ENCODE data around the gene SLC38A11. TPM values are rescaled to one million over a fixed set of nuclear protein-coding genes. Genes with fewer than 3 reads are reported as not detected.
A peak's percentile ranks its signal among the peaks of the same experiment; 100 is the strongest.

The SLC38A11 gene
- total and polyA plus RNA-seq, 2 of the 13 experiments (the other 11 are each of a cell fraction or from before 2014, with no cell fraction given), result 14.0 to 14.3 TPM

DNA sequence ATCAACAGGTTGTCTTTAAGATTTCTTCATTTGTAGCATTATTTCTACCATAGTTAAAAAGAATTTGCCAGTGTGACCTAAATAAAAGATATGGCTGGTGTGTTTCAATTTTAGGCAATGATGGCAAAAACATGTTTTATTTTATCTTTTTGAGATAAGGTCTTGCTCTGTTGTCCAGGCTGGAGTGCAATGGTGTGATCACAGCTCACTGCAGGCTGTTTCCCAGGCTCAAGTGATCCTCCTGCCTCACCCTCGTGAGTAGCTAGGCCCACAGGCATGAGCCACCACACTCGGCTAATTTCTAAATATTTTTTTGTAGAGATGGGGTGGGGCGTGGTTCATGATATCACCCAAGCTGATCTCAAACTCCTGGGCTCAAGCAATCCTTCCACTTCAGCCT lies 66.7 kb downstream of the SLC38A11 start:
- Histone ChIP-seq H3K79me2 (ENCODE audit: insufficient read depth, low read length) (peaks cover 3% of the 10 kb centered on the region), H3K4me1 (ENCODE audit: insufficient read depth, low read length) (peaks cover 50% of the 10 kb centered on the region), H3K36me3 (replicated peaks in 1 of 2; ENCODE audit: control insufficient read depth in 1 of 2, insufficient read depth in 2 of 2, low read length in 2 of 2) (no peaks in the 10 kb centered on the region), H2AFZ (ENCODE audit: low read length) (no peak overlapping the region), H3K9me3 (ENCODE audit: low read length) (no peaks in the 10 kb centered on the region), H3K4me3 (replicated peaks in 1 of 3; ENCODE audit: insufficient read depth in 1 of 3, low read depth in 2 of 3, low read length in 3 of 3) (no peak overlapping the region), H3K9ac (ENCODE audit: insufficient read depth, low read depth, low read length) (no peak overlapping the region; the same call in 1 of the 2 replicates), H3K27me3 (ENCODE audit: control insufficient read depth in 1 of 2, insufficient read depth in 2 of 2, low read length in 2 of 2) (no peaks in the 10 kb centered on the region), H3K27ac (ENCODE audit: extremely low read length, insufficient read depth, low read length) (peak overlapping the region; percentile 94), H3K4me2 (ENCODE audit: low read depth, low read length) (no peak overlapping the region), H4K20me1 (ENCODE audit: insufficient read depth, low read length) (no peaks in the 10 kb centered on the region)
- ChIA-PET POLR2A (interaction anchor here (1.5 to 2.7 kb wide), 5 partner anchors 8 to 47 kb away, joined by 4 to 19 read pairs (median 8); partner anchors contain the start of gene COBLL1), CTCF (ENCODE audit: low intra/inter-chr PET ratio, low total read pairs) (no interaction called here)
- DNase-seq (ENCODE audit: low spot score) (no peak), FAIRE-seq (no peak), ATAC-seq (no peak)
- 97% methylated on average over 3 of the region's 3 CpGs for WGBS (ENCODE audit: low lambda C conversion rate)
- intact Hi-C loops (cut with micrococcal nuclease; ENCODE audit: unreplicated experiment), result no loop called here
- no TSS peak for BruUV-seq (replicated peaks)
- in situ Hi-C loops (cut with HindIII; ENCODE audit: extremely low pct_ligation_motif_present, low pct_unique_long_range_greater_than_20kb), result no loop called here
- no peak for TF ChIP-seq ZNF232 (CRISPR knock-in tag; IDR thresholded peaks at IDR 0.05; ENCODE audit: borderline replicate concordance)
- no peak for TF ChIP-seq ZNF776 (CRISPR knock-in tag; IDR thresholded peaks at IDR 0.05)
- TF ChIP-seq ZNF672 (CRISPR knock-in tag; IDR thresholded peaks at IDR 0.05), result no peak
- no peak for TF ChIP-seq XBP1 (CRISPR knock-in tag; IDR thresholded peaks at IDR 0.05)
- TF ChIP-seq FOXJ3 (CRISPR knock-in tag; IDR thresholded peaks at IDR 0.05; ENCODE audit: borderline replicate concordance), result no peak
- TF ChIP-seq ZNF678 (CRISPR knock-in tag; IDR thresholded peaks at IDR 0.05), result no peak
- TF ChIP-seq ZNF784 (CRISPR knock-in tag; IDR thresholded peaks at IDR 0.05; ENCODE audit: borderline replicate concordance), result no peak
- peak; percentile 35; the same call in 1 of the 2 replicates for TF ChIP-seq ERF (CRISPR knock-in tag; IDR thresholded peaks at IDR 0.05)
- TF ChIP-seq ZNF121 (CRISPR knock-in tag; IDR thresholded peaks at IDR 0.05), result peak; percentile 89
- TF ChIP-seq, protein P1, sequence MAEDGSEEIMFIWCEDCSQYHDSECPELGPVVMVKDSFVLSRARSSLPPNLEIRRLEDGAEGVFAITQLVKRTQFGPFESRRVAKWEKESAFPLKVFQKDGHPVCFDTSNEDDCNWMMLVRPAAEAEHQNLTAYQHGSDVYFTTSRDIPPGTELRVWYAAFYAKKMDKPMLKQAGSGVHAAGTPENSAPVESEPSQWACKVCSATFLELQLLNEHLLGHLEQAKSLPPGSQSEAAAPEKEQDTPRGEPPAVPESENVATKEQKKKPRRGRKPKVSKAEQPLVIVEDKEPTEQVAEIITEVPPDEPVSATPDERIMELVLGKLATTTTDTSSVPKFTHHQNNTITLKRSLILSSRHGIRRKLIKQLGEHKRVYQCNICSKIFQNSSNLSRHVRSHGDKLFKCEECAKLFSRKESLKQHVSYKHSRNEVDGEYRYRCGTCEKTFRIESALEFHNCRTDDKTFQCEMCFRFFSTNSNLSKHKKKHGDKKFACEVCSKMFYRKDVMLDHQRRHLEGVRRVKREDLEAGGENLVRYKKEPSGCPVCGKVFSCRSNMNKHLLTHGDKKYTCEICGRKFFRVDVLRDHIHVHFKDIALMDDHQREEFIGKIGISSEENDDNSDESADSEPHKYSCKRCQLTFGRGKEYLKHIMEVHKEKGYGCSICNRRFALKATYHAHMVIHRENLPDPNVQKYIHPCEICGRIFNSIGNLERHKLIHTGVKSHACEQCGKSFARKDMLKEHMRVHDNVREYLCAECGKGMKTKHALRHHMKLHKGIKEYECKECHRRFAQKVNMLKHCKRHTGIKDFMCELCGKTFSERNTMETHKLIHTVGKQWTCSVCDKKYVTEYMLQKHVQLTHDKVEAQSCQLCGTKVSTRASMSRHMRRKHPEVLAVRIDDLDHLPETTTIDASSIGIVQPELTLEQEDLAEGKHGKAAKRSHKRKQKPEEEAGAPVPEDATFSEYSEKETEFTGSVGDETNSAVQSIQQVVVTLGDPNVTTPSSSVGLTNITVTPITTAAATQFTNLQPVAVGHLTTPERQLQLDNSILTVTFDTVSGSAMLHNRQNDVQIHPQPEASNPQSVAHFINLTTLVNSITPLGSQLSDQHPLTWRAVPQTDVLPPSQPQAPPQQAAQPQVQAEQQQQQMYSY (CRISPR knock-in tag; IDR thresholded peaks at IDR 0.05), result no peak
- TF ChIP-seq, protein P2, sequence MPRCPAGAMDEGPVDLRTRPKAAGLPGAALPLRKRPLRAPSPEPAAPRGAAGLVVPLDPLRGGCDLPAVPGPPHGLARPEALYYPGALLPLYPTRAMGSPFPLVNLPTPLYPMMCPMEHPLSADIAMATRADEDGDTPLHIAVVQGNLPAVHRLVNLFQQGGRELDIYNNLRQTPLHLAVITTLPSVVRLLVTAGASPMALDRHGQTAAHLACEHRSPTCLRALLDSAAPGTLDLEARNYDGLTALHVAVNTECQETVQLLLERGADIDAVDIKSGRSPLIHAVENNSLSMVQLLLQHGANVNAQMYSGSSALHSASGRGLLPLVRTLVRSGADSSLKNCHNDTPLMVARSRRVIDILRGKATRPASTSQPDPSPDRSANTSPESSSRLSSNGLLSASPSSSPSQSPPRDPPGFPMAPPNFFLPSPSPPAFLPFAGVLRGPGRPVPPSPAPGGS (CRISPR knock-in tag; IDR thresholded peaks at IDR 0.05), result no peak
- TF ChIP-seq, protein P3, sequence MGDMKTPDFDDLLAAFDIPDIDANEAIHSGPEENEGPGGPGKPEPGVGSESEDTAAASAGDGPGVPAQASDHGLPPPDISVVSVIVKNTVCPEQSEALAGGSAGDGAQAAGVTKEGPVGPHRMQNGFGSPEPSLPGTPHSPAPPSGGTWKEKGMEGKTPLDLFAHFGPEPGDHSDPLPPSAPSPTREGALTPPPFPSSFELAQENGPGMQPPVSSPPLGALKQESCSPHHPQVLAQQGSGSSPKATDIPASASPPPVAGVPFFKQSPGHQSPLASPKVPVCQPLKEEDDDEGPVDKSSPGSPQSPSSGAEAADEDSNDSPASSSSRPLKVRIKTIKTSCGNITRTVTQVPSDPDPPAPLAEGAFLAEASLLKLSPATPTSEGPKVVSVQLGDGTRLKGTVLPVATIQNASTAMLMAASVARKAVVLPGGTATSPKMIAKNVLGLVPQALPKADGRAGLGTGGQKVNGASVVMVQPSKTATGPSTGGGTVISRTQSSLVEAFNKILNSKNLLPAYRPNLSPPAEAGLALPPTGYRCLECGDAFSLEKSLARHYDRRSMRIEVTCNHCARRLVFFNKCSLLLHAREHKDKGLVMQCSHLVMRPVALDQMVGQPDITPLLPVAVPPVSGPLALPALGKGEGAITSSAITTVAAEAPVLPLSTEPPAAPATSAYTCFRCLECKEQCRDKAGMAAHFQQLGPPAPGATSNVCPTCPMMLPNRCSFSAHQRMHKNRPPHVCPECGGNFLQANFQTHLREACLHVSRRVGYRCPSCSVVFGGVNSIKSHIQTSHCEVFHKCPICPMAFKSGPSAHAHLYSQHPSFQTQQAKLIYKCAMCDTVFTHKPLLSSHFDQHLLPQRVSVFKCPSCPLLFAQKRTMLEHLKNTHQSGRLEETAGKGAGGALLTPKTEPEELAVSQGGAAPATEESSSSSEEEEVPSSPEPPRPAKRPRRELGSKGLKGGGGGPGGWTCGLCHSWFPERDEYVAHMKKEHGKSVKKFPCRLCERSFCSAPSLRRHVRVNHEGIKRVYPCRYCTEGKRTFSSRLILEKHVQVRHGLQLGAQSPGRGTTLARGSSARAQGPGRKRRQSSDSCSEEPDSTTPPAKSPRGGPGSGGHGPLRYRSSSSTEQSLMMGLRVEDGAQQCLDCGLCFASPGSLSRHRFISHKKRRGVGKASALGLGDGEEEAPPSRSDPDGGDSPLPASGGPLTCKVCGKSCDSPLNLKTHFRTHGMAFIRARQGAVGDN (CRISPR knock-in tag; IDR thresholded peaks at IDR 0.05), result peak; percentile 37; the same call in 1 of the 2 replicates
- TF ChIP-seq KAT7 (CRISPR knock-in tag; IDR thresholded peaks at IDR 0.05; ENCODE audit: borderline replicate concordance), result 0 out of 2 replicates have a peak, but pooled peaks have one; percentile 32
- TF ChIP-seq CENPT (CRISPR knock-in tag; IDR thresholded peaks at IDR 0.05; ENCODE audit: low read depth), result no peak
- no peak for TF ChIP-seq MAX (IDR thresholded peaks at IDR 0.05)

All from HepG2 (cell line).